Activated CD4-positive, alpha-beta T cell treated with anti-CD3 and anti-CD28 coated beads, Interleukin-2, amount 50 U/mL, for 16 hours (primary cell): ENCODE results near the gene SNCAIP.

Source experiments
- DNase-seq: peaks from one replicate; pipeline ENCODE4 v3.0.0-alpha.2; 2020

Gene SNCAIP

GRCh38 chr5:122401976-122402725 lies 90.1 kb downstream of the SNCAIP start:
- DNase-seq = no peak

DNA sequence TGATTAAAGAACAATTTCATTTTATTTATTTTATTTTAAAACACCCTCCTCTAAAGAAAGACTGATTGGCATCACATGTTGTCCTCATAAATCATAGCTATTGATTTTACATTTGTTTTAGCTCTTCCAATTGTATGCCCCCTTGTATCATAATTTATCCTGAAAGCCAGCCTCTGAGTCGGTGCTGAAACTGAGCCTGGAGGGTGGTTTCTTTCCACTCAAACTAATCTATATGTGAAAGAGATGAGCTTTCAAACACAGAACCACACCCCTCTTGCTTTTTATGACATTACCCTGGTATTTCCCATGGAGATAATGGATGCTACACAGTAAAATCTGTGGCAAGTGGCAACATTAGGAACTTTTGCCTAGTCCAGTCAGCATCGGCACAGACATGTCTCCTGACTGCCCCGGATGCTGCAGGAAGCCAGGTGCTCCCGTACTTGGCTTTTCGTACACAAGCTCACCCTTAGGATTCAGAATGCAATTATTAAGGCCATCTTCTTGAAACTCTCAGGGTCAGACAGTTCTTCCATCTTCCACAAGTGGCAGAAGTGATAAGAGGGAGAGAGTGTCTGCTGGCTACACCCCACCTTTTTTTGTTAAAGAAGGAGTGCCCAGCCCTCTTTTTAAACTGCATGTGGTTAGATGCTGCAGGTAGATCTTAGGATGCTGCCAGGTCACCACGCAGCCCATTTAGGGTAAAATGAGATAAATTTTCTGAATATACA lies 91.1 kb downstream of the SNCAIP start:
- no peak for DNase-seq

DNA sequence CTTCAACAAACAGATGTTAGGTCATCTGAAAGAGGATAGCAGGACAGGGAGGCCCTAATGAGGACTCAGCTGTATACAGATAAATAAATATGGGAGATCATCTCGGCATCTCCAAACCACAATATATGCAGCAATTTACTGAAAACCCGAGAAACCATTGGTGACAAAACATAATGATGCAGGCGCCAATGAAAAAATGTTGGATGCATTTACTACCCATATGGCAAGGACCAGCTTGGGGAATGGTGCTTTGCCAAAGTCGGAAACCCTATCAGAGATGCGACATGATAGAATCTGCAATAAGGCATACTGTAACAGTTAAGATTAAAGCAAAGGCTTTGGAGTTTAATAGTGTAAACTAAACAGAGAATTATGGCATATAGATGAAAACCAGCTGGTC lies 92.0 kb downstream of the SNCAIP start:
- no peak for DNase-seq

GRCh38 chr5:122404653-122405362 lies 92.8 kb downstream of the SNCAIP start:
- DNase-seq = no peak

GRCh38 chr5:122405751-122406150 lies 93.7 kb downstream of the SNCAIP start:
- DNase-seq = no peak

GRCh38 chr5:122406181-122406580 lies 94.1 kb downstream of the SNCAIP start:
- no peak for DNase-seq

GRCh38 chr5:122408592-122409224 lies 96.7 kb downstream of the SNCAIP start:
- no peak for DNase-seq

DNA sequence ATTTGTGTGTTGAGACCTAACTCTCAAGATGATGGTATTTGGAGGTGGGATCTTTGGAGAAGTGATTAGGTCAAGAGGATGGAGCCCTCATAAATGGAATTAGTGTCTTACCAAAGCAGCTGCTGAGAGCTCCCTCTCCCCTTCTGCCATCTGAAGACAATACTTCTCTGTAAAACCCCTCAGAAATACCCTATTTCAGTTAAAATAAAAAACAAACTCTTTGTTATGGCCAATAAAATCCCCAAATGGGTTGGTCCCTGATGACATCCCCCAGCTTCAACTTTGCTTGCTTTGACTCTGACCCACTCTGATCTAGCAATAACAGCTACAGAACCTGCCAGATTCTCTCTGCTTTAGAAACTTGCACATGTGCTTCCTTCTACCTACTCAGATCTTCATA lies 100.9 kb downstream of the SNCAIP start:
- DNase-seq = no peak

- no peak for DNase-seq
Measured at GRCh38 chr5:122413722-122414121, 101.7 kb downstream of the SNCAIP start.

DNA sequence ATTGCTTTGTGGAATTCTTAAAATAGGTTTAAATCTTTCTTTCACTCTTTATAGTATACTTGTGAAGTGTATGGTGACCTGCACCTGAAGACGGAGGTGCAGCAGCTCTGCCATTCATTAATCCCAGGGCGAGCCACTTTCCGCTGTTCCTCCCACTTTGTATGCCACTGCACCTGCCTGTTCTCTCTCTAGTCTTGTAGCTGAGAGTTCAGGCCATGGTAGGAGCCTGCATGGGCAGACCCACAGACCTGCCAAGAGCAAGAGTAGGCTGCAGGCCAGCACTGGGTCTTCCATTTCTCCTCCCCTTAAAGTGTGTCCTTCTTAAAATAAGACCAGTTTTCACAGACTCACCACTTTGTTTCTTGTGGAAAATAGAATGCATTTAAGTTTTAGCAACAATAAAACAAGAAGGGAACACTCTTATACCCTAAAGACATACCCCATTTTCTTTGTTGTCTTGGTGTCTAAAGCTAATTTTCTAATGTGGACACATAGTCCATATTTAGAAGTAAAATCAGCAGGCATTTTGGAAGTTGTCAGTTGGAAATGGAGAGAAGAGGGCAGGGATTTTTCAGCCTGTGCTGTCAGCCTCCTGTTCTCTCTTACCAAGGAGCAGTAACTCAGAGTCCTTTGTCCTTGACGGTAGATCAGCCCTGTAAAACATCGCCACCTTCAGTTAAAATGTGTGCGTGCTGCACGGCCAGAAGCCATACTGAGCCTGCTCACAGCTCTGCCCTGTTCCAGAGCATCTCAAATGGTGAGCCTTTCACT lies 103.2 kb downstream of the SNCAIP start:
- peak; percentile 22 for DNase-seq

GRCh38 chr5:122415801-122416120 lies 103.7 kb downstream of the SNCAIP start:
- no peak for DNase-seq

DNA sequence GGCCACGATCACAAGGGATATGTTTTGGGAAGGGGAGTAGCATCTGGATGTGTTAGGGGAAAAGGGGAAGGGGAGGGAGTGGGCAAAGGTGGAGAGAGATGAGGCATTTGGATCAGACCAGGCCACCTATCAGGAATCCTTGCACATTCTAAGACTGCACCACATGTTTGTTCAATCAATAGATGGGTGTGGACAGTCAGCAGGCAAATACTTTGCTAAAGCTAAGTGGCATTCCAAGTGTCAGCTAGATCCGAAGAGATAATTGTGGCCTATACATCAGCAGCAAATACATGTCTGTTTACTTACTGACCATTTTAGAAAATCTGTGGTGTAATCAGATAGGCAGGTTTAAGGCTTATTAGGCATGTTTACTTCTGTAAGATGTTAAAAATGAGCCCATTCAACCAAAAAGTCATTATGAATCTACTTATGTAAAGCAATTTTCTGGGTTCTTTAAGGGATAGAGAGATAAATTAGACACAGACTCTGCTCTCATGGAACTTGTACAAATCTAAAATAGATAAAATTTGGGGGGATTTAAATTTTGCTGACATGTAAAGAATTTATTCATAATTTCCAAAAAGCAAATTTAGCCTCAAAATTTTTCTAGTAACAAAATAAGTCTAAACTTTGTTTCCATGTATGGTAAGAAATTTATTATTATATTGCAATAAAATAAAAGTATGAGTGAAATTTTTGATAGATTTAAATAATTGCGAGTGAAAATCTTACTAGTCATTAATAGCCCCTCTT lies 107.3 kb downstream of the SNCAIP start:
- DNase-seq = no peak

DNA sequence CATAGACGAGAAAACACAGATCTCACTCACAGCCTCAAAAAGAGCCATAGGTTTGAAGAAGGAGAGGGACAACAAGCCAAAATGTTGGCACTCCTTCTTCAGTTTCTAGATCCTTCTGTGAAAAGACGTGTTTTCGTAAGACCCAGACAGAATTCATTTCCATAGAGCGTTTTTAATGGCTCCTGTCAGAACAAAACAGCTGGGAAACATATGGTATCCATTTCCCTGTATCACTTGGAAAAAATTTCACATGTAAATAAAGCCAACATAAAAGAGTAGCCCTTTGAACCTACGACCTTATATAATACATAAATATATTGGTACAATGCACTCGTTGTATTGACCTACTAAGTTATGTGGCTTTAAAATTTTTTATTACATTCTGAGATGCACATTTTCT lies 108.1 kb downstream of the SNCAIP start:
- no peak for DNase-seq

DNA sequence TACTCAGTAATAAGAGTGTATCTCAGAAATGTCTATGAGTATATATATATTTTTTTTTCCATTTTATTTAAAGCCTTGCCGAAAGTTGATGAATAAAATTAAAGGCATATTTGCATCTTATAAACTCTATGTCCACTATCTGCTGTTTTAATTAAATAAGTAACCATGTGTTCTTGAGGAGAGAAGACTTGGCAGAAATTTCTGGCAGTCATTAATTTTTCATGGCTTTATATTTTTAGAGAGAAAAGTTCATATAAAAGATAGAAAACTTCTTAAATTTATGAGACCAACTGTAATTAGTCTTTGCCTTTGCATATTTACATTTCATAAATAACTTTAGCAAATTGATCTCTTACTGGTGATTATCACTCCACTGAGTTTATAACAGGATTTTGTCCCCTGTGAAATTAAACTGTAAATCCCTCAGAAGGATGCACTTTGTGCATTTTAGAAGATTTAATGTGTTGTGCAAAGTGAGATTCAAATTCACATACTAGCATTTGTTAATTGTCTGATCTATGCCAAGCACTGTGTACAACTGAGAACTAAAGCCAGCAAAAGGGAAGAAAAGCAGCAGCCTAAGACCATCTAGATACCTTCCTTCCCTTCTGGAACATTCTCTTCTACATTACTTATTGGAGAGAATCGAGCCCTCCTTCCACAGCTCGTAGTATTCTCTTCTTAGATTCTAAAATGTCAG lies 108.7 kb downstream of the SNCAIP start:
- no peak for DNase-seq

- DNase-seq = no peak
Measured at GRCh38 chr5:122421374-122422079, 109.5 kb downstream of the SNCAIP start.

DNA sequence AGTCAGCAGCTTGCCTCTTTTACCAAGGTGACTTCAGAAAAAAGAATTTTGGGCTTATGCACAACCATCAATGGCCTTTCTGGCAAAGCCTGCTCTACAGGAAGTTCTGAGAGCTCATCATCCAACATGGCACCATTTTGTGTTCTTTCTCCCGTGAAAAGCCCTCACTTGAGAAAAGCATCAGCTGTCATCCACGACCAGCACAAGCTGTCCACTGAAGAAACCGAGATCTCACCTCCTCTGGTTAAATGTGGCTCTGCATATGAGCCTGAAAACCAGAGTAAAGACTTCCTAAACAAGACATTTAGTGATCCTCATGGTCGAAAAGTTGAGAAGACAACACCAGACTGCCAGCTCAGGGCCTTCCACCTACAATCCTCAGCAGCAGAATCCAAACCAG lies 111.2 kb downstream of the SNCAIP start:
- no peak for DNase-seq

DNA sequence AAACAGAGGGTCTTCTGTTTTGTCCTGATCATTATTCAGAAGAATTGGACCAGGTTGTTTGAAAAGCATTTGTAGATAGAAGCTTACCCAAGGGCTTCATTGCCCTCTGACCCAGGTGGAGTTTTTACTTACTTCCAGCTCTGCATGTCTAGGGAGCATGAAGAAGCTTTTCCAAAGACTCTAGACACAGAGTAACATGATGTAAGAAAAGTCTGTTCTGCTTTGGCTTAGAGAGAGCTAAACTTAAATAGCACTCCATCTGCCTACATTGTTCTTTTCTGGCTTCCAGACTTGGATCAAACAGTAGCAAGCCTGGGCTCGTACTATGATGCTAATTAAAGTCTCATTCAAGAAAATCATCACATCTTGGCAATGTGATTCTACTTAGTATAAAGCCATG lies 112.1 kb downstream of the SNCAIP start:
- no peak for DNase-seq

DNA sequence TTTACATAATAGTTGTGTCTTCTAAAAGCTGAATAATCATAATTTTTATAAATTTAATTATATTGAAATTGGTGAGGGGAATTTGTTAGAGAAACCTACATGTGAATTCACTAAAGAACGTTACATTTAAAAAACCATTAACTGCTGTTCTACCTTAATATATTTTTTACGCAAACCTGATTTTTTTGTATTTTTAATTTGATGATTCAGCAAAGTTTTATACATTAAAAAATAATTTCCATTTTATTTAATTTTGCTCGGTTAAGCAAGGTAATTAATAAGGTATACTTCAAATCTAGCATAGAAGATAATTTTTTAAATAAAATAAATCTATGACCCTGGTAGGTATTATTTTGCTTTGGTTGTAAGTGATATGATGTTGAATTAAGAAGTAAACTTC lies 114.3 kb downstream of the SNCAIP start:
- no peak for DNase-seq

- no peak for DNase-seq
Measured at GRCh38 chr5:122427621-122428020, 115.6 kb downstream of the SNCAIP start.

GRCh38 chr5:122429545-122430318 lies 117.7 kb downstream of the SNCAIP start:
- no peak for DNase-seq
